SK-N-SH (cell line): Measurements from ENCODE around the gene CACNA2D3.

Experiments
- CTCF ChIP-seq: fragments of 200-600 bp; sonication (generic); IDR thresholded peaks from 2 replicates; pipeline ENCODE4 v1.6.1; 2017; ENCODE audit warnings: antibody characterized with exemption, mild to moderate bottlenecking, moderate library complexity
- ELF1 ChIP-seq: IDR thresholded peaks from 2 replicates; pipeline ENCODE4 v1.4.0; 2012
- EP300 ChIP-seq, 2 experiments: IDR thresholded peaks; 2 replicates each; pipeline versions ENCODE4 v1.4.0 to v1.6.1; 2012; ENCODE audit warnings: borderline replicate concordance in 1 of 2, low read depth in 1 of 2, low read length in 1 of 2
- GABPA ChIP-seq: IDR thresholded peaks from 2 replicates; pipeline ENCODE4 v1.4.0; 2012; ENCODE audit warnings: low read depth, mild to moderate bottlenecking
- JUND ChIP-seq: IDR thresholded peaks from 2 replicates; pipeline ENCODE4 v1.4.0; 2012
- NRF1 ChIP-seq: IDR thresholded peaks from 2 replicates; pipeline ENCODE4 v1.6.1; 2012; ENCODE audit warnings: low read depth, mild to moderate bottlenecking, low read length
- POLR2AphosphoS5 ChIP-seq: IDR thresholded peaks from 2 replicates; pipeline ENCODE4 v1.6.1; 2012; ENCODE audit warnings: low read depth, low read length
- RAD21 ChIP-seq: IDR thresholded peaks from 2 replicates; pipeline ENCODE4 v1.6.1; 2012; ENCODE audit warnings: mild to moderate bottlenecking, low read length
- RCOR1 ChIP-seq: fragments of 150-350 bp; IDR thresholded peaks from 2 replicates; pipeline ENCODE4 v1.6.1; 2017; ENCODE audit warnings: antibody characterized with exemption, low read length
- REST ChIP-seq: IDR thresholded peaks from 2 replicates; pipeline ENCODE4 v1.6.1; 2012; ENCODE audit warnings: mild to moderate bottlenecking, low read depth, low read length, moderate library complexity
- TAF1 ChIP-seq: IDR thresholded peaks from 2 replicates; pipeline ENCODE4 v1.6.1; 2012; ENCODE audit warnings: low read depth, mild to moderate bottlenecking, low read length, moderate library complexity, borderline replicate concordance
- TF ChIP-seq, protein P1 (sequence below): IDR thresholded peaks from 2 replicates; pipeline ENCODE4; 2012

GRCh38 chr3:54374214-54374852 is 252.0 kb downstream of the CACNA2D3 start:
- TF ChIP-seq POLR2AphosphoS5: no peak
- no peak for TF ChIP-seq CTCF
- no peak for TF ChIP-seq EP300 (IDR thresholded peaks at IDR 0.05; ENCODE audit: borderline replicate concordance in 1 of 2, low read depth in 1 of 2, low read length in 1 of 2)
- TF ChIP-seq, protein P1, sequence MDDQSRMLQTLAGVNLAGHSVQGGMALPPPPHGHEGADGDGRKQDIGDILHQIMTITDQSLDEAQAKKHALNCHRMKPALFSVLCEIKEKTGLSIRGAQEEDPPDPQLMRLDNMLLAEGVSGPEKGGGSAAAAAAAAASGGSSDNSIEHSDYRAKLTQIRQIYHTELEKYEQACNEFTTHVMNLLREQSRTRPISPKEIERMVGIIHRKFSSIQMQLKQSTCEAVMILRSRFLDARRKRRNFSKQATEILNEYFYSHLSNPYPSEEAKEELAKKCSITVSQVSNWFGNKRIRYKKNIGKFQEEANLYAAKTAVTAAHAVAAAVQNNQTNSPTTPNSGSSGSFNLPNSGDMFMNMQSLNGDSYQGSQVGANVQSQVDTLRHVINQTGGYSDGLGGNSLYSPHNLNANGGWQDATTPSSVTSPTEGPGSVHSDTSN: no peak
- TF ChIP-seq GABPA: no peak
- peak; percentile 55 for TF ChIP-seq RAD21
- TF ChIP-seq REST: no peak
- no peak for TF ChIP-seq TAF1
- no peak for TF ChIP-seq RCOR1
- TF ChIP-seq ELF1: no peak
- no peak for TF ChIP-seq JUND
- TF ChIP-seq NRF1: no peak
